ENCODE results near the gene GPHN.
"Not testable (repeated sequence)": the region's sequence is repeated elsewhere in the genome, so short reads cannot be mapped to it uniquely, and the experiment has no call there.

GPHN gene

GRCh38 chr14:66511849-66512248 lies 3.9 kb downstream of the GPHN start:
- H3K27ac Mint-ChIP-seq, result no peak overlapping the region
- no peaks in the 10 kb centered on the region for H3K9me3 Mint-ChIP-seq

DNA sequence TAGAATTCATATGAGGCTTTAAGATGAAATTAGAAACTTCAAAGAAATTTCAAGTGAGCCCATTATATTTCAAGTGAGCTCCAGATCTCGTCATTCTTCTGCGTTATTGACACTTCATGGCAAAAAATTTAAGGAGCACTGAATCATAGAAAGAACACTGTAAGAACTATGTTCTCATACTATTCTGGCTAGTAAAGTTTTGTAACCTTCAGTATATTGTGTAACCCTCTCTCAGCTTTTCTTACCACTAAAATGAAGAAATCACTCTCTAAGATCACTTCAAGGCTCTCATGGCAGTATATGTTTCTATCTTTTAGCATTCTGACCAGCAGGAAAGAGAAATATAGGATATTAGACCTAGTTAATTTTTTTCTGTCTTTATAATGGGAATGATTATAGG lies 6.3 kb downstream of the GPHN start:
- peaks cover 3% of the 10 kb centered on the region for H3K36me3 Mint-ChIP-seq
- no peak overlapping the region for H3K27ac Mint-ChIP-seq
- CTCF ChIA-PET, result interaction anchor here (1.0 kb wide), 1 partner anchor 13 kb away, joined by 3 read pairs; no protein-coding TSS in a partner anchor
- H3K27me3 Mint-ChIP-seq, result peaks cover 22% of the 10 kb centered on the region
- no peak overlapping the region for H3K4me3 Mint-ChIP-seq
- no peaks in the 10 kb centered on the region for H3K9me3 Mint-ChIP-seq
- peaks cover 27% of the 10 kb centered on the region for H3K4me1 Mint-ChIP-seq
- DNase-seq, result no peak

More at GRCh38 chr14:66511849-66512248, 3.9 kb downstream of the GPHN start:
- no peak overlapping the region for H3K4me3 Mint-ChIP-seq
- peaks cover 37% of the 10 kb centered on the region for H3K27me3 Mint-ChIP-seq
- DNase-seq, result no peak
- H3K36me3 Mint-ChIP-seq, result peaks cover 3% of the 10 kb centered on the region
- CTCF ChIA-PET, result interaction anchor here (1.3 to 1.6 kb wide), 2 partner anchors 15 to 17 kb away, joined by 3 to 5 read pairs; no protein-coding TSS in a partner anchor
- peaks cover 33% of the 10 kb centered on the region for H3K4me1 Mint-ChIP-seq

DNA sequence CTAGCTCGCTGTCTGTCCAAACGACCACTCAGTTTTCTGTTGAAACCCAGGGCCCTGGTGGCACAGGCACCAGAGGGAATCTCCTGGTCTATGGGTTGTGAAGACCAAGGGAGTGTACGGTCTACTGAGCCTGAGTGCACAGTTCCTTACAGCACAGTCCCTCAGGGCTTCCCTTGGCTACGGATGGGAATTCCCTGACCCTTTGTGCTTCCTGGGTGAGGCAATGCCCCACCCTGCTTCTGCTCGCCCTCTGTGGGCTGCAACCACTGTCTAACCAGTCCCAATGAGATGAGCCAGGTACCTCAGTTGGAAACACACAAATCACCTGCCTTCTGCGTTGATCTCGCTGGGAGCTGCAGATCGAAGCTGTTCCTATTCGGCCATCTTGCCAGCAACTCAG lies 22.6 kb downstream of the GPHN start:
- Mint-ChIP-seq H3K4me3 (no peak overlapping the region), H3K4me1 (no peaks in the 10 kb centered on the region), H3K9me3 (peaks cover 5% of the 10 kb centered on the region), H3K27ac (no peak overlapping the region), H3K36me3 (no peaks in the 10 kb centered on the region), H3K27me3 (no peaks in the 10 kb centered on the region)
- CTCF ChIA-PET, result no interaction called here
- no peak for DNase-seq

GRCh38 chr14:66539034-66539433 lies 31.1 kb downstream of the GPHN start:
- CTCF ChIA-PET, result no interaction called here
- no peak for DNase-seq
- Mint-ChIP-seq H3K27me3 (no peaks in the 10 kb centered on the region), H3K9me3 (no peaks in the 10 kb centered on the region), H3K27ac (no peak overlapping the region), H3K4me1 (peaks cover 10% of the 10 kb centered on the region), H3K36me3 (no peaks in the 10 kb centered on the region), H3K4me3 (no peak overlapping the region)

GRCh38 chr14:66540038-66540437 lies 32.1 kb downstream of the GPHN start:
- DNase-seq, result no peak
- CTCF ChIA-PET, result no interaction called here
- Mint-ChIP-seq H3K36me3 (no peaks in the 10 kb centered on the region), H3K27me3 (no peaks in the 10 kb centered on the region), H3K4me3 (no peak overlapping the region), H3K9me3 (no peaks in the 10 kb centered on the region), H3K4me1 (peaks cover 10% of the 10 kb centered on the region), H3K27ac (no peak overlapping the region)

DNA sequence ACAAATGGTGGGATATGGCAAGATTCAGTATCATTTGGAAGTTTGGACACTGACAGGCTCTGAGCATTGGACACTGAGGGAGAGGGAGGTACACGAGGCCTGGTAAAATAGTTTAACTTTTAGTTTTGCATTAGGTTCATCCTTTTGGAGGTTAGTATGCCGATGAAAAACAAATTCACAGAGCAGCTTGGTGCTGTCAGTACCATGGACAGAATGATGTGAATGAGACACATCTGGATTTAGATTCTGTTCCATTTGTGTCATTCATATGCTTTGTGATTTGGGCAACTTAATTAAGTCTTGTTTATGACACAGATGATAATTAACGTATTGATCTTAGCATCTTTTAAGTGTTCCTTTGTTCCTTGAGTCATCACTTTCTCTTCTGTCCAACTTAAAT lies 33.7 kb downstream of the GPHN start:
- Mint-ChIP-seq H3K4me1 (peaks cover 10% of the 10 kb centered on the region), H3K27me3 (no peaks in the 10 kb centered on the region), H3K4me3 (no peak overlapping the region), H3K9me3 (no peaks in the 10 kb centered on the region), H3K27ac (no peak overlapping the region), H3K36me3 (no peaks in the 10 kb centered on the region)
- DNase-seq, result no peak
- CTCF ChIA-PET, result no interaction called here

- CTCF ChIA-PET, result no interaction called here
- Mint-ChIP-seq H3K27me3 (no peaks in the 10 kb centered on the region), H3K4me3 (no peak overlapping the region), H3K36me3 (no peaks in the 10 kb centered on the region), H3K9me3 (no peaks in the 10 kb centered on the region), H3K4me1 (peaks cover 7% of the 10 kb centered on the region), H3K27ac (no peak overlapping the region)
- no peak for DNase-seq
Measured at GRCh38 chr14:66543996-66544395, 36.0 kb downstream of the GPHN start.

DNA sequence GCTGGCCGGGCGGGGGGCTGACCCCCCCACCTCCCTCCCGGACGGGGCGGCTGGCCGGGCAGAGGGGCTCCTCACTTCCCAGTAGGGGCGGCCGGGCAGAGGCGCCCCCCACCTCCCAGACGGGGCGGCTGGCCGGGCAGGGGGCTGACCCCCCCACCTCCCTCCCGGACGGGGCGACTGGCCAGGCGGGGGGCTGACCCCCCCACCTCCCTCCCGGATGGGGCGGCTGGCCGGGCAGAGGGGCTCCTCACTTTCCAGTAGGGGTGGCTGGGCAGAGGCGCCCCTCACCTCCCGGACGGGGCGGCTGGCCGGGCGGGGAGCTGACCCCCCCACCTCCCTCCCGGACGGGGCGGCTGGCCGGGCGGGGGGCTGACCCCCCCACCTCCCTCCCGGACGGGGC lies 37.2 kb downstream of the GPHN start:
- H3K4me1 Mint-ChIP-seq, H3K27me3 Mint-ChIP-seq, H3K36me3 Mint-ChIP-seq, CTCF ChIA-PET, H3K27ac Mint-ChIP-seq, H3K4me3 Mint-ChIP-seq, H3K9me3 Mint-ChIP-seq, DNase-seq: not testable (repeated sequence)

GRCh38 chr14:66545751-66546150 lies 37.8 kb downstream of the GPHN start:
- H3K4me1 Mint-ChIP-seq, H3K27ac Mint-ChIP-seq, H3K36me3 Mint-ChIP-seq, H3K4me3 Mint-ChIP-seq, H3K27me3 Mint-ChIP-seq, H3K9me3 Mint-ChIP-seq, DNase-seq, CTCF ChIA-PET: not testable (repeated sequence)

DNA sequence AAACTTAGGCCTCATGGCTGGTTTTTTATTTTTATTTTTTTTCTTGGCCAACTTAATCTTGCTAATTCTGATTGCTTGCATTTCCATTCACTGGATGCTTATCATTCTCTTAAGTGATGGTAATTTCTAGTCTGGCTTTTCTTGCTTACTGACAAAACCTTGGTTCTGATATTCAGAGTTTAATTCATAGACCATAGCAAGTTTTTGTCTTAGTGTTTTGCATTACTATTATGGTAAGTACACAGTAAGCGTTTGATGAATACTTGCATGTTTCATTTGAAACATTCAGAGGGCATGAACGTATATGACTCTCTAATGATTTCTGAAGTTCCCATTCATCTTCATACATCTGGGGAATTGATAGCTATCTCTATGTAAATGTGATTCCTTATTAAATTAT lies 55.8 kb downstream of the GPHN start:
- CTCF ChIA-PET, result interaction anchor here (0.5 to 1.0 kb wide), 2 partner anchors 8 to 14 kb away, joined by 3 to 4 read pairs; no protein-coding TSS in a partner anchor

DNA sequence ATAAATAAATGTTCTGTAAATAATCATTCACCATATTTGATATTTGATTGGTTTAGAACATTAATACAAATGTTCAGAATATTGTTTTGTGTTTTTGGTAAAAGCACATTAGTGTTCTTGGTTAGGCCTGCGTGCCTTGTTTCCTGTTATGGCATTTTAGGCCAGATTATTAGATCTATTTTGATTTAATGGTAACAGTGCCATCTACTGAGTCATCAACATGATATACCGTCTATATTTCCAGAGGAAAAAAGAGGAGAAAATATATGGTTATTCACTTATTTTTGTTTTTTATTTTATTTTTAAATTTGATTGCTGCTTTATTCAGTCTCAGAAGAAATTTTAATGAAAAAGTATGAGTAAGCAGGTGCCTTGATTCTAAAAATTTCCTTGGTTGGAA lies 60.3 kb downstream of the GPHN start:
- Mint-ChIP-seq H3K36me3 (no peaks in the 10 kb centered on the region), H3K27me3 (no peaks in the 10 kb centered on the region), H3K4me1 (no peaks in the 10 kb centered on the region), H3K4me3 (no peak overlapping the region), H3K27ac (no peak overlapping the region), H3K9me3 (peaks cover 8% of the 10 kb centered on the region)
- CTCF ChIA-PET, result no interaction called here
- DNase-seq, result no peak

More for the DNA sequence above, 55.8 kb downstream of the GPHN start:
- no peak for DNase-seq
- H3K4me3 Mint-ChIP-seq, result no peak overlapping the region
- H3K36me3 Mint-ChIP-seq, result no peaks in the 10 kb centered on the region
- H3K4me1 Mint-ChIP-seq, result no peaks in the 10 kb centered on the region
- H3K27me3 Mint-ChIP-seq, result no peaks in the 10 kb centered on the region
- no peaks in the 10 kb centered on the region for H3K9me3 Mint-ChIP-seq
- no peak overlapping the region for H3K27ac Mint-ChIP-seq

- DNase-seq, result no peak
- no peak overlapping the region for H3K4me3 Mint-ChIP-seq
- H3K27ac Mint-ChIP-seq, result no peak overlapping the region
- no peaks in the 10 kb centered on the region for H3K27me3 Mint-ChIP-seq
- CTCF ChIA-PET, result interaction anchor here (0.7 kb wide), 1 partner anchor 161 kb away, joined by 3 read pairs; no protein-coding TSS in a partner anchor
- peaks cover 28% of the 10 kb centered on the region for H3K9me3 Mint-ChIP-seq
- H3K4me1 Mint-ChIP-seq, result no peaks in the 10 kb centered on the region
- H3K36me3 Mint-ChIP-seq, result peaks cover 3% of the 10 kb centered on the region
Measured at GRCh38 chr14:66572826-66573225, 64.9 kb downstream of the GPHN start.

GRCh38 chr14:66575014-66575413 lies 67.1 kb downstream of the GPHN start:
- Mint-ChIP-seq H3K27ac (no peak overlapping the region), H3K27me3 (no peaks in the 10 kb centered on the region), H3K9me3 (peaks cover 32% of the 10 kb centered on the region), H3K4me1 (no peaks in the 10 kb centered on the region), H3K36me3 (peaks cover 3% of the 10 kb centered on the region), H3K4me3 (no peak overlapping the region)
- CTCF ChIA-PET, result no interaction called here
- DNase-seq, result no peak

- peaks cover 32% of the 10 kb centered on the region for H3K9me3 Mint-ChIP-seq
- H3K4me3 Mint-ChIP-seq, result no peak overlapping the region
- H3K27ac Mint-ChIP-seq, result no peak overlapping the region
Measured at GRCh38 chr14:66575939-66576338, 68.0 kb downstream of the GPHN start.

GRCh38 chr14:66587753-66588152 lies 79.8 kb downstream of the GPHN start:
- H3K36me3 Mint-ChIP-seq, CTCF ChIA-PET, H3K27me3 Mint-ChIP-seq, H3K4me1 Mint-ChIP-seq, H3K4me3 Mint-ChIP-seq, H3K27ac Mint-ChIP-seq, DNase-seq: not testable (repeated sequence)
- H3K9me3 Mint-ChIP-seq, result peaks cover 34% of the 10 kb centered on the region

More at GRCh38 chr14:66575939-66576338, 68.0 kb downstream of the GPHN start:
- no peak for DNase-seq
- Mint-ChIP-seq H3K36me3 (peaks cover 3% of the 10 kb centered on the region), H3K27me3 (no peaks in the 10 kb centered on the region), H3K4me1 (no peaks in the 10 kb centered on the region)
- CTCF ChIA-PET, result no interaction called here

DNA sequence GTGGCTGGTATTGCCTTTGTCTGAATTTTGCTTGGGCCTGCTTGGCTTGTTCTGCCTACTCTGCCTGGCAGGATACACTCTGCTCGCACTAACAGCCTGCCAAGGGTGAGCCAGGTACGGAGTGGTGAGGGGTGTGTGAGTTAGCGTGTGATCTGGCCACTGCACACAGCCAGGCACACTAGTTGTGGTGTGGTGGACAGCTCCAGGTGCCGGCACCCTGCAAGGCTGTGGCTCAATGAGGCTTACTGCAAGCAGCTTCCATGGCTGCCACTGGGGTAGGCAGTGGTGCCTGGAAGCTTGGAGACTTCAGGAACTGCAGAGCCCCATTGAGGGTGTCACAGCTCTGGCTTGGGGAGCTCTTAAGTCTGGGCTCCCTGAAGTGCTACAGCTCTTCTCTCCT lies 87.4 kb downstream of the GPHN start:
- H3K27ac Mint-ChIP-seq, result no peak overlapping the region
- no peaks in the 10 kb centered on the region for H3K4me1 Mint-ChIP-seq
- H3K27me3 Mint-ChIP-seq, result no peaks in the 10 kb centered on the region
- H3K4me3 Mint-ChIP-seq, result no peak overlapping the region
- CTCF ChIA-PET, result no interaction called here
- H3K36me3 Mint-ChIP-seq, result no peaks in the 10 kb centered on the region
- peaks cover 24% of the 10 kb centered on the region for H3K9me3 Mint-ChIP-seq
- DNase-seq, result no peak

Data from activated naive CD4-positive, alpha-beta T cell treated with anti-CD3 and anti-CD28 coated beads, Interleukin-2, amount 10 ng/mL, durations not matched to agents 7 days and 5 days (primary cell).